GM12872 (cell line): Measurements from ENCODE around the gene CLCN3.

ENCODE experiments used
- TF ChIP-seq, protein P1 (sequence below): IDR thresholded peaks from 3 replicates; pipeline ENCODE4 v1.5.1; 2011; ENCODE audit warnings: low read depth, mild to moderate bottlenecking, low read length, moderate library complexity; ENCODE audit not compliant: insufficient read depth

CLCN3 gene

GRCh38 chr4:169619958-169620879, at the start of gene CLCN3:
Gene CLCN3 (plus strand): TSS chr4:169620578. CDS start chr4:169635929, 15,351 bp downstream.
- TF ChIP-seq, protein P1, sequence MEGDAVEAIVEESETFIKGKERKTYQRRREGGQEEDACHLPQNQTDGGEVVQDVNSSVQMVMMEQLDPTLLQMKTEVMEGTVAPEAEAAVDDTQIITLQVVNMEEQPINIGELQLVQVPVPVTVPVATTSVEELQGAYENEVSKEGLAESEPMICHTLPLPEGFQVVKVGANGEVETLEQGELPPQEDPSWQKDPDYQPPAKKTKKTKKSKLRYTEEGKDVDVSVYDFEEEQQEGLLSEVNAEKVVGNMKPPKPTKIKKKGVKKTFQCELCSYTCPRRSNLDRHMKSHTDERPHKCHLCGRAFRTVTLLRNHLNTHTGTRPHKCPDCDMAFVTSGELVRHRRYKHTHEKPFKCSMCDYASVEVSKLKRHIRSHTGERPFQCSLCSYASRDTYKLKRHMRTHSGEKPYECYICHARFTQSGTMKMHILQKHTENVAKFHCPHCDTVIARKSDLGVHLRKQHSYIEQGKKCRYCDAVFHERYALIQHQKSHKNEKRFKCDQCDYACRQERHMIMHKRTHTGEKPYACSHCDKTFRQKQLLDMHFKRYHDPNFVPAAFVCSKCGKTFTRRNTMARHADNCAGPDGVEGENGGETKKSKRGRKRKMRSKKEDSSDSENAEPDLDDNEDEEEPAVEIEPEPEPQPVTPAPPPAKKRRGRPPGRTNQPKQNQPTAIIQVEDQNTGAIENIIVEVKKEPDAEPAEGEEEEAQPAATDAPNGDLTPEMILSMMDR, result no peak; the same call in 2 of the 3 replicates

GRCh38 chr4:169571435-169571834, 48.9 kb upstream of the CLCN3 start:
- TF ChIP-seq, protein P1, result no peak

- TF ChIP-seq, protein P1, result no peak
Measured at GRCh38 chr4:169573889-169574288, 46.5 kb upstream of the CLCN3 start.

- TF ChIP-seq, protein P1, result peak; percentile 18; the same call in 1 of the 3 replicates
Measured at GRCh38 chr4:169582203-169582602, 38.2 kb upstream of the CLCN3 start.

DNA sequence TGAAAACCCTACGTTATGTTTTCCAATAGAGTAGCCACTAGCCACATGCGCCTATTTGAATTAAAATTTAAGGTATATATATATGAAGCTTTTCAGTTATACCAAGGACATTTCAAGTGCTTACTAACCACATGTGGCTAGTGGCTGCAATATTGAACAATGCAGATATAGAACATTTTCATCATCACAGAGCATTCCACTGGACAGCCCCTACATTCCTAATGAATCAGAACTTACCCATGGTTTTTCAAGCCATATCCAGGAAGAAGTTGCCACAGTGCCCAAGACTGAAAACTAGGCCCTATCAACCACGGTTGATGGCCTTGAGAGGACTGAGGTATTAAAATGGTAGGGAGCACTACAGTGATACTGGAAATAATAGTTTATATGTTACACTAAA, 37.7 kb upstream of the CLCN3 start:
- TF ChIP-seq, protein P1, result no peak

DNA sequence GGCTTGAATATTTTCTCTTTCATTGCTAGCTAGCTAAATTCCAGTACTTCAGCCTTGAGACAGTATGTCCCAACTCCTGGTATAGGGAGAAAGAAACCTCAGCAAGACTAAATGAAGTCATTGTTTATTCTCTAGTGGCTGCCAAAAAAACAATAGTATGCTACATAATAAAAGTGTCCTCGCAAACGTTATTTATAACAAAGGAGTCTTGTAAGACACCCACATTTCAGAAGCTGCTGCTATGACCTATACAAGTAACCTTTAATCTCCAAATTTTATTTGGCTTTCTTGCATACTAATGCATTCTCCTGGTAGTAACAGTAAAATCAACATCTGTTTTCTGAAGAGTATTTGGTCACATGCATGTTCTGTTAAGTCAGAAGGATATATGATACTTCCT, 36.8 kb upstream of the CLCN3 start:
- TF ChIP-seq, protein P1, result no peak

DNA sequence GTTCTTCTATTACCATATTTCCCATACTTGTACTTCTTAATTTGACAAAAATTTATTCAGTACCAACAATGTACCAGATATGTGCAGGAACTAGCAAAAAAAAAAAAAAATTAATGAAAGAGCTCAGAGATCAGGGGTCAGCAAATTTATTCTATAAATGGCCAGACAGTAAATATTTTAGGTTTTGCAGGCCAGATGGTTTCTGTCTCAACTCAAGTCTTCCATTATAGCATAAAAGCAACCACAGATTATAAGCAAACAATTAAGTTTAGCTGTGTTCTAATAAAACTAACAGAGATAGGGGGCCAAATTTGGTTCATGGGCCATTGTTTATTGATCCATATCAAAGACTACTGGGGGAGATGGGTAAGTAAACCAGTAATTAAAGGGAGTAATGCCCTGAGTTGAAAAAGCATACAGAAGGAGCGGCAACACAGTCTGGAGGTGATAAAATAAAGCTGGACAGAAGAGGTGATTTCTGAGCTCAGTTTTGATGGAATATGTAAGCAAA, 27.3 kb upstream of the CLCN3 start:
- TF ChIP-seq, protein P1, result no peak
